ENCODE results near the gene ALG3.
A peak's percentile ranks its signal among the peaks of the same experiment; 100 is the strongest.

The ALG3 gene

GRCh38 chr3:184234671-184235380 is 13.9 kb downstream of the ALG3 start:
- no peak for DNase-seq (ENCODE audit: low spot score)
- H3K27ac ChIP-seq = no peak overlapping the region
- H3K4me3 ChIP-seq = no peak overlapping the region
- TF ChIP-seq CTCF (IDR thresholded peaks at IDR 0.05) = no peak

GRCh38 chr3:184234224-184234623 is 14.5 kb downstream of the ALG3 start:
- no peak overlapping the region for H3K4me3 ChIP-seq
- DNase-seq (ENCODE audit: low spot score) = no peak
- no peak overlapping the region for H3K27ac ChIP-seq
- no peak for TF ChIP-seq CTCF (IDR thresholded peaks at IDR 0.05)

- no peak for DNase-seq (ENCODE audit: low spot score)
- no peak for TF ChIP-seq CTCF (IDR thresholded peaks at IDR 0.05)
- H3K27ac ChIP-seq = no peak overlapping the region
- H3K4me3 ChIP-seq = no peak overlapping the region
These were observed 15.5 kb downstream of the ALG3 start for GRCh38 chr3:184233127-184233843.

GRCh38 chr3:184231671-184232070 is 17.1 kb downstream of the ALG3 start:
- no peak for DNase-seq (ENCODE audit: low spot score)
- H3K4me3 ChIP-seq = no peak overlapping the region
- TF ChIP-seq CTCF (IDR thresholded peaks at IDR 0.05) = no peak
- no peak overlapping the region for H3K27ac ChIP-seq

- Histone ChIP-seq H3K4me3 (peak overlapping the region; percentile 73), H3K27ac (no peak overlapping the region)
- DNase-seq (ENCODE audit: low spot score) = no peak
- TF ChIP-seq CTCF (IDR thresholded peaks at IDR 0.05) = no peak
These were observed 17.9 kb downstream of the ALG3 start for GRCh38 chr3:184230603-184231528.

GRCh38 chr3:184230081-184230602 is 18.6 kb downstream of the ALG3 start:
- no peak for DNase-seq (ENCODE audit: low spot score)
- peak overlapping the region; percentile 73 for H3K4me3 ChIP-seq
- no peak for TF ChIP-seq CTCF (IDR thresholded peaks at IDR 0.05)
- no peak overlapping the region for H3K27ac ChIP-seq

Measured in coronary artery (tissue), 2 donors.